Stimulated activated CD8-positive, alpha-beta memory T cell treated with anti-CD3 and anti-CD28 coated beads, Interleukin-12 subunit alpha, Interleukin-12 subunit beta, amount 100 ng/mL, for 1 hour (primary cell): ENCODE measurements around the gene C11orf91.
"Not testable (repeated sequence)": the region's sequence is repeated elsewhere in the genome, so short reads cannot be mapped to it uniquely, and the experiment has no call there.

Experiments used
- DNase-seq: peaks from one replicate; pipeline ENCODE4 v3.0.0-alpha.2; 2020; ENCODE audit warnings: low read depth

Gene C11orf91

DNA sequence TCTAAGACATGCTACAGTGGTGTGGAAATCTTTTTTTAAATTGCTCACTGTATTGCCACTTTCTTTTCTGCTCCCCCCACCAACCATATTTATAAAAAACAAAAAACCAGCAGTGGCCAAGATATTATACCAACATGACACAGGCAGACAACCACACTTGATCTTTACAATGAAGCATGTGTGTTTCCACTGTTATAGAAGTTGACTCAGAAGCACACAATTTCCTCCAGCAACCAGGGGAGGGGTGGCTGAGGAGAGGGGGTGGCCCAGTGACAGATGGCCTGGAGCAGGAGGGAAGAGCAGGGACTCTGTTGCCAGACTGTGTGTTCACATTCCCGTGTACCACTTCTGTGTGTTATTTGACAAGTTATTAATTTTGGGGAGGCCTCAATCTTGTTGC, 20.8 kb upstream of the C11orf91 start:
- DNase-seq: no peak

DNA sequence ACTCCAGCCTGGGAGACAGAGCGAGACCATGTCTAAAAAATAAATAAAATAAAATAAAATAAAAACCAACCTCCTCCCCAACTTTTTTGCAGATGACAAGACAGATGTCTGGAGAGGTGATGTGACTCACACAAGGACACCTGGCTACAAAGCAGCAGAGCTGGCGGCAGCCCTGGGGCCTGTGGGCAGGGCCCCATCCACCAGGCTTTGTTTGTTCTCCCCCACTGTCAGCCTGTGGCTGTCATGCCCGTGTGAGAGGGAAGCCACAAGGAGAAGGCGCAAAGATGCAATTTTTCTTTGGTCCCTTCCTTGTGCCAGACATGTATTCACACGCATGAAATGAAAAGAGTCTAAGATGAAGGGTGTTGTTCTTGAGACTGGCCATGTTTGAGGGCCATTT, 19.0 kb upstream of the C11orf91 start:
- no peak for DNase-seq

DNA sequence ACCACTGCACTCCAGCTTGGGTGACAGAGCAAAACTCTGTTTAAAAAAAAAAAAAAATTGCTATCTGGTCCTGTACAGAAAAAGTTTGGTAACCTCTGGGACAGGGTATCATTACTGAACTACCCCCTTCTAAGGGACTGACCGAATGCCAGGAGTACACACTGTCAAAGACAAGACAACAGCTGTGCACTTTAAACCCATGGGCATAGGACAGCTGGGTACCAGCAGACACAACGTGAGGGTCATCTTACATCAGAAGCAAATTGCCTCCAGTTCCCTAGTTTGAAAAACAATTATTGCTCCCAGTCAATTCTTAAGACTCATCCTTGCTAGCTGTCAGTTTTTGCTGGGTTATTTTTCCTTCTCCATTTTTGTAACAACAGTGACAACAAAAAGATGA, 17.8 kb upstream of the C11orf91 start:
- no peak for DNase-seq

DNA sequence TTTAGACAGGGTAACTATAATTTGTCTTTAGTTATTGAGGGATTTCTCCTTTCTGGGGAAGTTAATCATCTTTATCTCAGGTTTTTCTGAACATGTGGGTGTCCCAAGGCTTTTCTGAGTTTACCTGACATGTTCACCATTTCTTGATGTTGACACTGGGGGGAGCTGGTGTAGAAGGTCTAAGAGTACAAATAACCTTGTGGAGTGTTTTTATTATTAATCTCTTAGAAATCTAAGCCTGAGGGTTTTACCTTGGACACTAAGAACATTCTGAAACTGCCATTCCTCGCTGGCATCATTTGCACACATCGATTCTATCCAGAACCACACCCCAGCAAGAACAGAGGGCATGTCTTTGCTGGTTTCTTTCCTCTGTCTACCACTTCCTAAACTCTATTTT, 15.6 kb upstream of the C11orf91 start:
- DNase-seq: no peak

DNA sequence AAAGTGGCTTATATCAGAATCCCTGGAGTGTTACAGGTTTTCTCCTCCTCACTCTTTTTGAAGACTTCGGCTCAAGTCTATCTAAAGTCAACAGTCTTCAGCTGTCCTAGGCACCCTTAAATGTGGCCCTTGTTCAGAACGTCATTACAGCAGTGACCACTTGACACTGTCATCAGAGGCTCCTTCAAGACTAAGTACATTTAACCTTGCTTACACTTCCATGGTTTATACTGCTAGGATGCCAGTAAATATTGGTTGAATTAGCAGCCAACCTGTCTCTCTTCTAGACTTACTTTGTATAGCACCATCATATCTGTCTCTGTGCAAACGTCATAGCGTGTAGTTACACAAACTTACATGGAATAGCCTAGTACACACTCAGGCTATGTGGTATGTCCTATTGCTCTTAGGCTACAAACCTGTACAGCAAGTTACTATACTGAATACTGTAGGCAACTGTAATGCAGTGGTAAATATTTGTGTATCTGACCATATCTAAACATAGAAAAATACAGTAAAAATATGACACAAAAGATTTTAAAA, 13.3 kb upstream of the C11orf91 start:
- no peak for DNase-seq

DNA sequence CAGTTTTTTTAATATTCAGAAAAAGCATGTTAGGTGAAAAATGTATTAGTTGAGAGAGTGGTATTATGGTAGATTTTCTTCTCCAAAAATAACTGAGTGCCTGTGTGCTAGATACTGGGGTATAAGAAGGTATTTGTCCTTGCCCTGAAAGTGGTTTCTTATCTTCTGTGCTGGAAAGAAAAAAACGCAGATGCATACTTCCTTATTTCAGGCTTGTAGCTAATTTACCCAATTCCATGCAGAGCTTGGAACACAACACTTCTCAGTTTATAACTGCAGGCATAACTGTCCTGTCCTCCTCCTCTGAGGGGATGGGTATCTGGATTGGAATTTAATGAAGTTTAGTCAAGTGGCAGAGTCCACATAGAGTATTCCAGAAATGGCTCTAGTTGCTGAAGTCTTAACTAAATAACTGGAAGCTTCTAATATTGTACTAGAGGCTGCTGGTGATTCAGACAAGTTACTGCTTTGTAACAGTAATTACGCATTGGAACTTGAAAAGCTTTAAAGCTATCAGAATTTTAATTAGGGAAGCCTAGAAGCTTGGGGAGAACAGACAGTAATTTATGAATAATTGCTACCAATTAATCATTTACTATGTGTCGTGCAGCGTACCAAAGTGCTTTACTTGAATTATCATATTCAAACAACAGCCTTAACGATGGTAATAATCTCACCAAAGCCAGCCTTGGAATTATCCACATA, 12.7 kb upstream of the C11orf91 start:
- DNase-seq: no peak

DNA sequence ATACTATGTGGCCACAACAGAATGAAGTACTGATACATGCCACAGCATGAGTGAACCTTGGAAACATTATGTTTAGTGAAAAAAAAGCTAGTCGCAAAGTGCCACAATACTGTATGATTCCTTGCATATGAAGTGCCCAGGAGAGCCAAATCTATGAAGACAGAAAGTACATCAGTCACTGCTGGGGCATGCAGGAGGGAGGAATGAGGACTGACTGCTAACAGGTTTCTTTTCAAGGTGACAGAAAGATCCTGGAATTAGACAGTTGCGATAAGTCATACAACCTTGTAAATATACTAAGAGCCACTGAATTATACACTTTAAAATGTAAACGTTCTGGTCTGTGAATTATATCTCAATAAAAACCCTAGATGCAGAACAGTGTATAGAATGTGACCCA, 11.8 kb upstream of the C11orf91 start:
- DNase-seq: no peak

DNA sequence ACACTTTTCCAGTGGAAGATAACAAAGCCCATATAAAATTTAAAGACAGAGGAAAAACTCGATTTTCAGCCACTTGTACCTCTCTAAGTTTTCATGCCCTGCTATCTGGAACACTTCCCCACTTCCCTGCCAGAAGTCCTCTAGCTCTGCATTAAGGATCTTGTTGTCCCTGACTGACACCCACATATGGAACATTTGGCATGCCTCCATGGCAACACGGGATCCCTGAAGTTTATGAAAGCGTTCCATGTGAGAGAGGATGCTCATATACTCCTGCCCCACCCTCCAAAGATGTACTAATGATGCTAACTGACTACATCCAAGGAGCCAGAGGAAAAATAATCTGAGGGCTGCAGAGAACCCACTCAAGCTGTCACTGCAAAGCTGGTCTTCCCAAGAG, 8.8 kb upstream of the C11orf91 start:
- DNase-seq: no peak

DNA sequence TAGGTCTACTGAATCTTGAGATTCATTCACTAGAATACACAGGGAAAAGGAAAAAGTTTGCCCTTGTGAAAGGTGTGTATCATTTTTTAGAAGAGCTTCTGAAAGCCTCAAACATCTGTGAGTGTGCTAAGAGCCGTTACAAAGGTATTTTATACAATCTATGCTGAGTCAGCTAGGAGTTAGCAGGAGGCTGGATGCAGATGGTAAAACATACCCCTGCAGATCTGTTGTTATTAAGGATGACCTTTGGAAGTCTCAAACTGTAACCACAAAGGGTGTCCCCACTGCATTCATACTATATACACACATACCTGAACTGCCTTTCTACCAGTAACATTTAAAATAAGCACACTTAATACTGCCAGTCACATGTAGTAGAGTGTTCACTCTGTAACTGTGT, 8.4 kb upstream of the C11orf91 start:
- DNase-seq: no peak

DNA sequence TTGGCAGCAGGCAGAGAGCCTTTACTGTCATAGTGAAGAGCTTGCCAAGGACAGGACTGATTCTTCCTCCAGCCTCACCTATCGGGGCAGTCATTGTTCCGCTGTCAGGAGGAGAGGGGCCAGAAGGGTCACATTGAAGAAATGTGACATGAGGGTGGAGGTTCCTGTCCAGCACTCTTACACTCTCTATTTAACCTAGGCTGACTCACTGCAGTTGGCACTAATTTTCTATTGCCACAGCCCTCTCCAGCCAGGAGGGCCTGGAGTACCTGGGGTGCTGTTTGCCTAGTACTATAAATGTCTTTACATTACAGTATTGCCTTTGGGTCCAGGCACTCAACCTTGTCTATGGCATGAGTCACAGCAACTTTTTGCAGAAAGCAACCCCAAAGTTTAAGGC, 7.2 kb upstream of the C11orf91 start:
- not testable (repeated sequence) for DNase-seq

DNA sequence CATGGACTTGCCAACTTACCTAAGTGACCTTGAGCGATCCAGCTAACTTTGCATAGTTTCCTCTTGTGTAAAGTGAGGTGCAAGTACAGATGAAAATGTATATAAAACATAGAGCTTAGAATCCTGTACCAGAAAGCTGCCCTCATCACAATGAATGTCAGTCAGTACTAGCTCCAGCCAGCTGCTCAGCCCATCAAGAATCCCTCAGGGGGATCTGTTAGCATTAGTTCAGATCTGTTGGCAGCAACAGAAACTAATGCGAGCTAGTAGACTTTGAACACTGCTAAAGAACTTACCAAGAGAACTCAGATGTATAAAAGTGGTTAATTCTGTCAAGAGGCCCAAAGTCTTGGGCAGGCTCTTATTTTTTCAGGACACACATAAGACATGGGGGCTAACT, 6.3 kb upstream of the C11orf91 start:
- DNase-seq: no peak

DNA sequence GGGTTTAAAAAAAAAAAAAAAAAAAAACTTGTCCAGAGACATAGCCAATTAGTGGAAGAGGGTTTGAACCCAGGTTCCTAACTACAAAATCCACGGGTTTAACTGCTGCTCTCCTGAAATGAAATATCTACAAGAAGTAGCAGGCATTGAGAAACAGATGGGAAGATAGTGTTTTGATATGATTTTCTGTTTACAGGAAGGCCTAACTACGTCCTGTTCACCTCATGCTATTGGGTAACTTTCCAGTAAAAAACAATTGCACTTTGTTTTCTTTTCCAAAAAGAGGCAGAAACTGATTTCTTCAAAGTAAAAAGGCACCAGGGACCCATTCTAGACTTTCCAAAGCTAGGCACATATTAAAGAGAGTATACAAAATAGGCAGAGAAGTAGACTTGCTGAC, 5.9 kb upstream of the C11orf91 start:
- DNase-seq: no peak

DNA sequence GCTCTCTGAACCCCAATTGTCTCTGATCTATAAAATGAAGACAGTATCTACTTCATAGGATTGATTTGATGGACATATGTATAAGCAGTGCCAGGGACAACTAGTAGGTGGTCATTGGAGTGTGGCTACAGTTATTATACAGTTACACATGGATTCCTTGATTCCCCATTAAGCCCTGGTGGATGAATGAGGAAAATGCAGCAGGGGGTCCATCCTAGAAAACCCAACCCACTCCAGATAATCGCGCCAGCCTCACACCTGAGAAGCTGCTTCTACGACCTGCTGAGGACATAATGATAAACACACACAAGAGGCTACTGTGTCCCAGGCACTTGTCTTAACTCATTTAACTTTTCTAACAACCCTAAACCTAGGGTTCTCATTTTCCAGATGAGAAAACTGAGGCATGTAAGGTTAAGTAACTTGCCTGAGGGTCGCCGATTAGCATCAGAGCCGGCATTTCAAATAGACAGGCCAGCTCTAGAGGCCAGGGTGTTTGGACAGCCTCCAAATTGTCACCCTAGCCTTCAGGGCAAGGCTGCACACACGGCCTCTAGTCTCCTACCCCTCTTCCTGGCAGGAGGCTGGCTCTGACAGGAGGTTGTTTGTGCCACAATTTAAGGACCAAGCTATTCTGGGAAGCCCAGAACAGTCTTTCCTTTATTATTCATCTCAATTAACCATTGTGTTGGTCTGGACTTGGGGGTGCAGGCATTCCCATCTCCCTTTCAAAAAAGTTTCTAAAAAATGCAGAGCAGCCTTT, 3.8 kb upstream of the C11orf91 start:
- DNase-seq: no peak

DNA sequence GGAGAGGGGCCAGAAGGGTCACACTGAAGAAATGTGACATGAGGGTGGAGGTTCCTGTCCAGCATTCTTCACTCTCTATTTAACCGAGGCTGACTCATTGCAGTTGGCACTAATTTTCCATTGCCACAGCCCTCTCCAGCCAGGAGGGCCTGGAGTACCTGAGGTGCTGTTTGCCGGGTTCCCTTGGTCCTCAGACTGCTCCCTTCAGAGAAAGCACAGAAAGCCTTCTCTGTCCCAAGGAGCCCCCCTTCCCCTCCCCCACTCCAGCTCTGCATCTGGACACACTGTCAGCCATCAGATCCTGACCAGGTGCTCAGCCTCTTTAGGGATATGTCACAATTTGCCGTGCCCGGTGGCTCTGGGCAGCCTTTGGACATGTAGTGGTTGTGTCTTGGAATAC, 3.2 kb upstream of the C11orf91 start:
- DNase-seq: no peak

DNA sequence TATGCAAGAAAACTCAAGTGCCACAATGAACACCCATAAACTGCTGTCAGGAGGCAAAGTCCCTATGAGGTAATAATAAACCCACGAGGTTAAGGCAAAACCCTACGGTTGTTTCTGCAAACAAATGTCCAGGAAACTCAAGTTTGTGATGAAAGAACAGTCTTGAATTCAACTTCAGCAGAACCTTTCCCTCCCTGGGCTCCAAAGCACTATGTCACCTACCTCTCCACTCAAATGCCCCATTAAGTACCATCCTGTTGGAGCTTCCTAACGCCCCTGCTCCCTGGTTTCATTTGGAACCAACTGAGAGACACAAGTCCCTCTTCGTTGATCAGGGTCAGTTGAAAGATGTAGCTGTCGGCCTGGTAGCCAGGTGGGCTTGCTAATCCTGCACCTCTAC, 2.6 kb upstream of the C11orf91 start:
- DNase-seq: no peak

DNA sequence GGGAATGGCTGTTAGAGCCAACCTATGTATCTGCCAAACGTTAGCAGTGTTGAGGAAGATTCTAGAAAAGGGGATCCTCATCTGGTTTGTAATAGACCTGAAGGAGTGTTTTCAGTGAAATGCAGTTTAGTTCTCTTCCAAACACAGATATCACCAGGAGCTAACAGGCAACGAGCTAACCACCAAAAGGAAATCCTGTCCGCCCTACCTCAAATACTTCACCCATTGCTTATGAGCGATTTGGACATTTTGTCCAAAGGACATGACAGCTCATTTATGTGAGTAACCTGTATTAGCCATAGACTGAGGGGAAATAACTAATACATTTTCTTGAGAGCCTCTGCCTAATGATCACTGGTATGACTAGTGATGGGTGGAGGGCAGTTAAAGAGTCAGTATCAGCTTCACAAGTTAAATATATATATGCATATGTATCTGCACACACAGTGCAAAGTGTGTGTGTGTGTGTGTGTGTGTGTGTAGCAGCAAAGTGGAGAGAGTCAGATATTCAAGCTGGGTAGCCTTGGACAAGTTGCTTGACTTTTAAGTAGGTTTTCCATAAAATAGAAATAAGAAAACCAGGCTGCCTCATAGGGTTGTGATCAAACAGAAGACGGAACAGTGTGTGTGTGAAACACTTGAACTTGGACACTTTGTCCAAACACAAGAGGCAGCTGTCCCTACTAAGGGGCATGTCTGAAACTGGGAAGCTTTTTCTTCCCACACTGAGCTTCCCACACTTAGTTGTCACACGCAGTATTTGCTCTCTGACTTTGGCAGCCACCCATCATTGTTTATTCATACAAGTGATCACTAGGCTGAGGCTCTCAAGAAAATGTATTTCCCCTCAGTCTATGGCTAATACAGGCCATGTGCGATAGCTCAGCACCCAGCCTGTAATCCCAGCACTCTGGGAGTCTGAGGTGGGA, 940 bp upstream of the C11orf91 start:
- DNase-seq: no peak

DNA sequence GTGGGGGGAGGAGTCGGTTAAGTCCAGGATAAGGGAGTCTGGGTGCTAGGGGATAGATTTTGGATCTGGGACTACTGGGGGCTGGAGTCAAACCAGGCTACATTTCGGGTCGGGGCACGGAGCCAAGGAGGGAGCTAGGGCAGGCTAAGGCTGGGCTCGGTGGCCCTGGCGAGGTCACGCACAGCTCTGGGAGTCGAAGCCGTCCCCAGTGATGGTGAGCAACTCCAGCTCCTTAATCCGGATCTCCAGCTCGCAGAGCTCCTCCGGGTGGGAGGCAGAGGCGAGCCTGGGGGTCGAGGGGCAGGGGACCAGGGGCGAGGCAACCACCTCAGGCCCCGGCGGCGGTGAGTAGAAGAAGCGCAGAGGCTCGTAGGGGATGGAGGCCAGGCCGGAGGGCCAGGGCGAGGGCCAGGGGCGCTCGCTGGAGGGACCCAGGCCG, 544 bp downstream of the C11orf91 start:
- DNase-seq: no peak

DNA sequence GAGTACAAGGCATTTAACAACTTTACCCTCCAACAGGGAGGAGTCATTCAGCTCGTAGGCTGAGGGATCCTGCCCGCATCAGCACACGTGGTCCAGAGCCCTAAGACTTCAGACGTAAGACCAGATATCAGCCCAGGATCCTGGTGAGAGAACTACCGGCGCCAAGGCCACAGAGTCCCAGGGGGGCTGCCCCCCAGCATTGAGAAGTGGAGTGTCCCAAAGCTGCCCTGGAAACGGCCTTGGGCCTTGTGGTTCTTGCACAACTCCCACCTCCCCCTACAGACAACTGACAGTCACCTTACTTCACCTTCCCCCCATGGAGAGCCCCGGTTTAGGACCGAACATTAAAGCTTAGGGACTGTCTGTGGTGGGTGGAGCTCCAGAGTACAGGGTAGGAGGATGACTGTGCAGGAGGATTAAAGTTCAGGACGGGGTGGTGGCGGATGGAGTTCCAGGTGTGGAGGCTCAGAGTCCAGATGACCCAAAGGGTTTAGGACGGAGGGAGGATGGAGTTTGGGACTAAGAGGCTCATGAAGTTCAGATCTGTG, 1.0 kb downstream of the C11orf91 start:
- DNase-seq: no peak

DNA sequence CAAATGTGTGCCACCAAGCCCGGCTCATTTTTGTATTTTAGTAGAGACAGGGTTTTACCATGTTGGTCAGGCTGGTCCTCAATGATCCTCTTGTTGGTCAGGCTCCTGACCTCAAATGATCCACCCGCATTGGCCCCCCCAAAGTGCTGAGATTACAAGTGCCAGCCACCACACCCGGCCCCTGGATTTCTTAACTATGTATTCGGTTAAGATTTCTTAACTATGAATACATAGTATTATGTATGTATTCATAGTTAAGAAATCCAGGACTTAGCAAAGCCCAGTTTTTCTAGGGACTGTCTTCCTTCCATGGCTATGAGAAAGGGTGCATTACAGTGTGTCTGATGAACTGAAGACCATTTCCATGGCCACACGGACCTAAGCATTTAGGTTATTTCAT, 1.7 kb downstream of the C11orf91 start:
- DNase-seq: no peak

DNA sequence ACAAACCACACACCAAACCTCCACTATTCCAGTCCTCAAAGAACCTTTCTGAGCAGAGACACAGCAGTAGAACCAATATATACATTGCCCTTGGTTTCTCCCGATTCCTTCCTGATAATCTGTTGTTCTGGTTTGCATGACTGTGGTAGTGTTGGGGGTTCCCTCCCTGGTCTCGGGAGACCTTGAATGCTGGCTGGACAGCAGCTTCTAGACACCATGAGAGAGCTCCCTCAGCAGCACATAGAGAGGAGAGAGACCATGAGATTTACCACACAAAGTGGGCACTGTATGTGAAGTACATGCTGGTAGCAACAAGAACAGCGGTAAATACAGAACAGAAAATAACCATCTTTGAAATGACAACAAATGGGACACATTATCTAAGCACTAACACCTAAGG, 2.6 kb downstream of the C11orf91 start:
- DNase-seq: no peak

DNA sequence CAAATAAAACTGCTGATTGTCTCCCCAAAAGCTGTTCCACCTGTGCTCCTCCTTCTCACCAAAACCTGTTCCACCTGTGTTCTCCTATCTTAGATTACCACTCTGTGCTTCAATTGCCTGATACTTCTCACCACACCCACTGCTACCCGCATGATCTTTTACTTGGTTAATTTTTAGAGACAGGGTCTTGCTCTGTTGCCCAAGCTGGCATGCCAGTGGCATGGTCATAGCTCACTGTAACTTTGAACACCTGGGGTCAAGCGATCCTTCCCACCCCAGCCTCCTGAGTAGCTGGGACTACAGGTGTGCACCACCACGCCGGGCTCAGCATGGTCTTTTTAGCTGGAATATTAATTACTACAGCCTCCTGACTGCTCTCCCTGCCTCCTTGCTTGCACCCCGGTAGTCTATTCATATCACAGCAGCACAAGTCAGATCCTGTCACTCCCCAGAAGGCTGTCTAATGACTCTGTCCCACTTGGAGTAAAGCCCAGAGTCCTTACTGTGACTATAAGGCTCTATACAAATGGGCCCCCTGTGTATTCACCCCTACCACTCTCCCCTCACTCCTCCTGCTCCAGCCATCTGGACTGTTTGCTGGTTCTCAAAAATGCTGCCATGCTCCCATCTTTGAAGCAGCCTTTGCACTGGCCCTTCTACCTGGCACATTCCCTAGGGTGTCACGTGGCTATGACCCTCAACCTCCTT, 3.5 kb downstream of the C11orf91 start:
- no peak for DNase-seq

DNA sequence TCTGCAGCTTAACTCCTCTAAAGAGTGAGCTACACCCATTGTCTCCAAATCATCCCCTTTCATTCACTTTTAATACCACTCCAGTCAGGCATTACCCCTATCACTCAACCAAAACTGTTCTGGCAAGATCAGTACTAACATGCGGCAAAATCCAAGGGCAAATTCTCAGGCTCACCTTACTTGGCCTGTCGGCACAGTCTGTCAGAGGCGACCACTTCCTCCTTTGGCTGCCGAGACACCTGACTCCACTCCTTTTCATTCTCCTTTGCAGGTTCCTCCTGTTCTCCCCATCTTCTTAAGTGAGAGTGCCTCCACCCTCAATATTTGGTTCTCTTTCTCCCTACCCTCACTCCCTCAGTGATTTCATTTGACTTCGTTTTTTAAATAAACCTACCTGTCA, 4.2 kb downstream of the C11orf91 start:
- no peak for DNase-seq
